Caki2 (cell line): ENCODE measurements around the gene SLC22A12. TPM values are rescaled to one million over a fixed set of nuclear protein-coding genes. Genes with fewer than 3 reads are reported as not detected.
"Not testable (repeated sequence)": the region's sequence is repeated elsewhere in the genome, so short reads cannot be mapped to it uniquely, and the experiment has no call there.

ENCODE experiments used
- DNase-seq: peaks from one replicate; pipeline ENCODE4 v3.0.0-alpha.2; 2015; ENCODE audit warnings: low read depth
- in situ Hi-C: cut with HindIII; loops from 2 replicates; pipeline ENCODE4 v1.10.0; 2016; ENCODE audit warnings: low sequenced_read_pairs, low pct_unique_long_range_greater_than_20kb, mixed read lengths
- total RNA-seq: library from RNA; depleted of rRNA; stranded (reverse); fragments of >200 nt; shearing (Covaris generic); gene quantifications from 2 replicates; pipeline ENCODE4 v1.2.3, GENCODE V29; 2014; ENCODE audit warnings: low replicate concordance

Gene SLC22A12
- total RNA-seq, 1 experiment from 2014 or later, result not detected

DNA sequence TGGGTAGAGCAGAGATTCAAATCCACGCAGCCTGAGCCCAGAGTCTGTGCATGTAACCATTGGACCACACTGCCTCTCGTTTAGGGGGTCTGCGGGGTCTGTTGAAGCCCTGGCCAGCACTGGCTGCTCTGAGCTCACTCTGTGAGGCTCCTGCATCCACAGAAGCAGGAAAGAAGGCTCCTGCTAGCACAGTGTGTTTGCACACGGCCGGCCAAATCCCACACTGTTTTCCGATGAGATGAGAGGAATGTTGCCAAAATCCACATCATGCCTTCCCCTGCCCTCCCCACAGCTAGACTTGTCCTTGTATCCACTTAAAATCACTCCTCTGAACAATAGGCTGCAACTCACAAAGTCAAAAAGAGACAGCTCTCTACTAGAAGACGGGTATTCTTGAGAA, 10.6 kb upstream of the SLC22A12 start:
- DNase-seq, result no peak
- in situ Hi-C loops, result no loop called here

DNA sequence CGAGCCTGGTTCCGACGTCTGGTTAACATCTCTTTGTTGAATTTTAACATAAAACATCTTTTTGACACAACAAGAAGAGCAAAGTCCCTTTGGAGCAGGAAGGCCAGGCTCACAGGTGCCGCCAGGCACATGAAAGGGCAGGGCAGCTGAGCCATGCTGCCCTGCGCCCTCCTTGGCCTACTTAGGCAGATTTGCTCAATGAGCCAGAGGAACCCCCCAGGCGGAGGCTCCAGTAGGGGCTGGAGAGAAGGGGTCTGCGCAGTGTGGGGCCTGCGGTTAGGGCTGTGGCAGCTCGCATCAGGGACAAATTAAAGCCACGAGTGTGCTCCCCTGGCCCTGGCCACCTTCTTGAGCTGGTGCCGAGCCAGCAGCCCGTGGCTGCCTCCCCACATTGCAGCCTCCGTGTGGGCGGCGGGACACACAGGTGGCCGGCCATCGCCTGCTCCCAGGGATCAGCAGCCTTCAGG, 9.9 kb upstream of the SLC22A12 start:
- no peak for DNase-seq
- in situ Hi-C loops, result no loop called here

GRCh38 chr11:64582885-64583284, 8.1 kb upstream of the SLC22A12 start:
- in situ Hi-C loops, result no loop called here
- no peak for DNase-seq

- in situ Hi-C loops, result no loop called here
- DNase-seq, result peak; percentile 21
Measured at GRCh38 chr11:64583296-64584262, 7.4 kb upstream of the SLC22A12 start.

GRCh38 chr11:64585150-64585549, 5.9 kb upstream of the SLC22A12 start:
- DNase-seq, result no peak
- in situ Hi-C loops, result no loop called here

- in situ Hi-C loops, result no loop called here
- DNase-seq, result no peak
Measured at GRCh38 chr11:64586366-64586765, 4.7 kb upstream of the SLC22A12 start.

DNA sequence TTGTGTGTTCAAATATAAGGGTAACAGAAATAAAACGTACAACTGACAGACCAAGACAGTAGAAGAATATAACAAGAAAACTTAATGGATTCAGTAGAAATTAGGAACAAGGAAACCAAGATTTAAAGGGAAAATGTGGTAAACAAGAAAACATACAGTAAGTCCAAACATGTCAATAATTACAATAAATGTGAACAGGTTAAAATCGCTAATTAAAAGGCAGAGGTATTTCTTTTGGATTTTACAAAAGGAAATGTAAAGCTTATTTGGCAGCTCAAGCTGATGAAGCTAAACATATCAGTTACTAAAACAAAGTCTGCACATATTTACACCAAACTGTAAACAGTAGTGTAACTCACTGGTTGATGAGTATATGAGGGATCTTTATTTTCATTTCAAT, 2.3 kb upstream of the SLC22A12 start:
- in situ Hi-C loops, result no loop called here
- no peak for DNase-seq

- no peak for DNase-seq
- in situ Hi-C loops, result no loop called here
Measured at GRCh38 chr11:64591257-64592233, 525 bp downstream of the SLC22A12 start.

GRCh38 chr11:64592234-64592615, 1.2 kb downstream of the SLC22A12 start:
- DNase-seq, result no peak
- in situ Hi-C loops, result no loop called here

DNA sequence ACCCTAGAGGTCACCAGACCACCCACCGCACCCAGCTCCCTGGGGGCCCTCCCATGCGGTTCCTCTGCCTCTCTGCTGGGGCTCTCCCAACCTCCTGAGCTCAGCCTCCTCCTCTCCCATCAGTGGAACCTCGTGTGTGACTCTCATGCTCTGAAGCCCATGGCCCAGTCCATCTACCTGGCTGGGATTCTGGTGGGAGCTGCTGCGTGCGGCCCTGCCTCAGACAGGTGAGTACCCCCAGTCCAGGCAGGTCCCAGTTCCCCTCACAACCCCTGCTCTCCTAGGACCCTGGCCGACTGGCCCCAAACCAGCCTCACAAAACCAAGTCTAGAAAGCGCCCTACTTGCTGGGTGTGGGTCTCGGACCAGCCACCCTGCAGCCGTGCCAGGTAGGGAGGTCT, 1.6 kb downstream of the SLC22A12 start:
- DNase-seq, result no peak
- in situ Hi-C loops, result no loop called here

DNA sequence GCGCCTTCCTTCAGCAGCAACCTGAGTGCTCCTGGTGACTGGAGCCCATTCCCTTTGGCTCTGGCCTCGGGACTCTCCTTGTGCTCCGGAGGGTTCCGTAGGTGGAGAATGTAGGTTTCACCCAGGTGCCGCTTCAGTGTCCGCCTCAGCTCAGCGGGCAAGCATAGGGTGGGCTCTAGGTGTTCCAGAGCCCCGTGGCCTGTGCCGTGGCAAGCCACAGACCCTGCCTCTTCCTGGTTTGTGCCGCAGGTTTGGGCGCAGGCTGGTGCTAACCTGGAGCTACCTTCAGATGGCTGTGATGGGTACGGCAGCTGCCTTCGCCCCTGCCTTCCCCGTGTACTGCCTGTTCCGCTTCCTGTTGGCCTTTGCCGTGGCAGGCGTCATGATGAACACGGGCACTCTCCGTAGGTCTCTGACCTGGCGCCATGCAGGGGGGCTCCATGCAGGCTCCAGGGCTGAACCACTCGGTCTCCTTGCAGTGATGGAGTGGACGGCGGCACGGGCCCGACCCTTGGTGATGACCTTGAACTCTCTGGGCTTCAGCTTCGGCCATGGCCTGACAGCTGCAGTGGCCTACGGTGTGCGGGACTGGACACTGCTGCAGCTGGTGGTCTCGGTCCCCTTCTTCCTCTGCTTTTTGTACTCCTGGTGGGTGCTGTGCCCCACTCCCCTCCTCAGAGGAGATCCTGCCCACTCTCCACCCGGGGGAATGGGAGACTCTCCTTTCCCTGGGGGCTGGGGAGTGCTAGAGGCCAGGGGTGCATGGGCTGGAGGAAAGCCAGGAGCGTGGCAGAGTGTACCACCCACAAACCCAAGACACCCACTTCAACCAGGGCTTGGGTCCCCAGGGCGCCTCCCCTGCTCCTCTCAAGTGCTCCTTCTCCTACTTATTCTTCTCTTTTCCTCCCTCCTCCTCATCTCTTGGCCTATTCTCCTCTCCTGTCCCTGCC, 2.4 kb downstream of the SLC22A12 start:
- in situ Hi-C loops, result no loop called here
- DNase-seq, result no peak

DNA sequence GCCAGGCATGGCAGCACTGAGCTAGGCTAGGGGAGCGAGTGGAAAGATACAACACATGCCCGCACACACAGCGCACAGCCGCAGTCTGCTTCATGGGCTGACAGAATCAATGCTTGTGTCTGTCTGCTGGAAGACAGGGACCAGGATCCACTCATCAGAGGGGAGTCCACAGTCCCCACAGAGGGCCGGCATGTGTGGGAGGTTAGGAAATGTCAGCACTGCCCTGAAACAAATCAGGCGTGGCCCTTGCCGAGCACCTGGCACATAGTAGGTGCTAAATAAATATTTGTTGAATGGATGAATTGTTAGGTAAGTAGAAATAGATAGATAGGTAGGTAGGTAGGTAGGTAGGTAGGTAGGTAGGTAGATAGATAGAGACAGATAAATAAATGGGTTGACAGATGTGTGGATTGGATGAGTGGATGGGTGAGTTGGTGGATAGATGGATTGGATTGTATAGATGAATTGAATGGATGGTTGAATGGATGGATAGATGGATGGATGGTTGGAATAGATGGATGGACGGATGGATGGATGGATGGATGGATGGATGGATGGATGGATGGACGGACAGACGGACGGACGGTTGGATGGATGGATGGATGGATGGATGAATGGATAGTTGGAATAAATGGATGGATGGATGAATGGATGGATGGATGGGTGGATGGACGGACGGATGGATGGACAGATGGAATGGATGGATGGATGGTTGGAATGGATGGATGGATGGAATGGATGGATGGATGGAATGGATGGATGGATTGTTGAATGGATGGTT, 3.3 kb downstream of the SLC22A12 start:
- in situ Hi-C loops, result no loop called here
- no peak for DNase-seq

DNA sequence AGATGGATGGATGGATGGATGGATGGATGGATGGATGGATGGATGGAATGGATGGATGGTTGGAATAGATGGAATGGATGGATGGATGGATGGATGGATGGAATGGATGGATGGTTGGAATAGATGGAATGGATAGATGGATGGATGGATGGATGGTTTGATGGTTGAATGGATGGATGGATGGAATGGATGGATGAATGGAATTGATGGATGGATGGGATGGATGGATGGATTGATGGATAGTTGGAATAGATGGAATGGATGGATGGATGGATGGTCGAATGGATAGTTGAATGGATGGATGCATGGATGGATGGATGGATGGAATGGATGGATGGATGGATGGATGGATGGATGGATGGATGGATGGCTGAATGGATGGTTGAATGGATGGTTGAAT, 4.9 kb downstream of the SLC22A12 start:
- DNase-seq, in situ Hi-C loops: not testable (repeated sequence)

DNA sequence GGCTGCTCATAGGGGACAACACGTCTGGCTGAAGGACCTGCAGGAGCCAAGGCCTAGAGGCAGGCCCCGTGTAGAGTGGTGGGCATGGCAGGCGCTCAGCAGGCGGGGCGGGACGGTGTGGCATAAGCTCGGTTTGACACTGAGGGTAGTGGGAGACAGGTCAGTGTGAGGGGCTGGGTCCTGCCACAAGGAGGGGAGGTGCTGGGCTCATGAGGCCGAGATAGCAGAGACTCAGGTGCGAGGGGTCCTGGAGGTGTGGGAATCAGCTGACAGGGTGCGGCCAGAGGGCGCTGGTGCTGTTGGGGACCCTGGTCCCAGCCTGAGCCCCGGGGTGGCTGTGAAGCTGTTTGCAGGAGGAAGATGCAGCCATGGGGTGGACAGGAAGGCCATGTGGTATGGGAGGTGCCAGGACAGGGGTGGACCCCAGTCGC, 6.7 kb downstream of the SLC22A12 start:
- no peak for DNase-seq
- in situ Hi-C loops, result no loop called here

DNA sequence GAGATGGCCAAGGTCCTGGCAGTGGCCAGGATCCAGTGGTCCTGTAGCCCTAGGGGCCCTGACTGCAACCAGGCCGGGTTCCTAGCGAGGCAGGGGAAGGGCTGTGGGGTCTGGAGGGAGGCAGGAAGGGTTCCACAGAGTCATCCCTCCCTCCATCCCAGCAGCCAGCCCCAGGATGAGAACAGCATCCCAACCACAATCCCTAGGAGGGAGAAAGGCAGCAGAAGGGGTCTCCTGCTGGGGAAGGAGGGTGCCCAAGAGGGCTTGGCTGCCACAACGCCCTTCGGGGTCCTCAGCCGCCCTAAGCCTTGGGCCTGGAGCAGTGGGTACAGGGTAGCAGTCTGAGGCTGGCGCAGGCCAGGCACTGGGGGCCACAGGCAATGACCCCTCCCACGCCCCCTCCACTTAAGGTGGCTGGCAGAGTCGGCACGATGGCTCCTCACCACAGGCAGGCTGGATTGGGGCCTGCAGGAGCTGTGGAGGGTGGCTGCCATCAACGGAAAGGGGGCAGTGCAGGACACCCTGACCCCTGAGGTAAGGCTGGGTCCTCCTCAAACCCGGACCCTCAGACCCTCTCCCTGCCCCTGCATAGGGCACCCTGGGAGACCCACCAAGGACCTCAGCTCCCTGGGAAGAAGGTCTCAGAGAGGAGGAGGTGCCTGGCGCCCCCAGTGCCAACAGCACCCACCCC, 7.2 kb downstream of the SLC22A12 start:
- in situ Hi-C loops, result no loop called here
- no peak for DNase-seq

DNA sequence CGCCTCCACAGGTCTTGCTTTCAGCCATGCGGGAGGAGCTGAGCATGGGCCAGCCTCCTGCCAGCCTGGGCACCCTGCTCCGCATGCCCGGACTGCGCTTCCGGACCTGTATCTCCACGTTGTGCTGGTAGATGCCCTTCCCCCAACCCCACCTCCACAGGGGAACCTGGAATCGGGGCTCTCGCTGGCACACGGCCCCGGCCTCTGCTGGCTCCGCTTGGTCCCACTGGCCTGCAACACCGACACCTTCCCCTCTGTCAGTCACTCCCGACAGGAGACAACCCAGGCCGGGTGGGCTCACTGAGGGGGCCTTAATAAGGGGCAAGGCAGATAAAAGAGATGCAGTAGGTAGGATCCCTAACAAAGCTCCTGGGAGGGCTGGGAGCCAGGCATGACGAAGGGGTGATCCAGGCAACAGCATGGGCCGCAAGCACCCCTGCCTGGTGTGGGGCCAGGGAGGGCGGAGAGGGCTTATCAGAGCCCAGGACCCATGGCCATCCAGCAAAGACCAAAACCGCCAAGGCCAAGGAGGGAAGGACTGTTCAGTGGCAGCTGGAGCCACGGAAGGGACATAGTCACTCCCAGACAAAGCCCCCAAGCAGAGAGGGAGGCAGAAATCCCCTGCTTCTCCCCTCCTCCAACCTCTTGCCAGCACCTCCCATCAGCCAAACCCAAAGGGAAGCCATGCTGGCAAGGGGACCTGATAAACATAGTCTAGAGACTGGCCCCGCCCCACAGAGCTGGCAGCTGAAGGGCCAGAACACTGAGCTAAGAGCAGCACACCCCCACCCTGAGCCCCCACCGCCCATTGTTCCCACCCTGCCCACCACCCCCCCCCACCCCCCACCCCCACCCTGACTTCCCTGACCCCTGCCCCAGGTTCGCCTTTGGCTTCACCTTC, 8.0 kb downstream of the SLC22A12 start:
- in situ Hi-C loops, result no loop called here
- no peak for DNase-seq
